Fibroblast of peridontal ligament (primary cell): ENCODE data around the gene ATP5F1D.

Source experiments
- DNase-seq: peaks from one replicate; pipeline ENCODE4 v3.0.0-alpha.2; 2010; ENCODE audit errors: extremely low read depth

The ATP5F1D gene

DNA sequence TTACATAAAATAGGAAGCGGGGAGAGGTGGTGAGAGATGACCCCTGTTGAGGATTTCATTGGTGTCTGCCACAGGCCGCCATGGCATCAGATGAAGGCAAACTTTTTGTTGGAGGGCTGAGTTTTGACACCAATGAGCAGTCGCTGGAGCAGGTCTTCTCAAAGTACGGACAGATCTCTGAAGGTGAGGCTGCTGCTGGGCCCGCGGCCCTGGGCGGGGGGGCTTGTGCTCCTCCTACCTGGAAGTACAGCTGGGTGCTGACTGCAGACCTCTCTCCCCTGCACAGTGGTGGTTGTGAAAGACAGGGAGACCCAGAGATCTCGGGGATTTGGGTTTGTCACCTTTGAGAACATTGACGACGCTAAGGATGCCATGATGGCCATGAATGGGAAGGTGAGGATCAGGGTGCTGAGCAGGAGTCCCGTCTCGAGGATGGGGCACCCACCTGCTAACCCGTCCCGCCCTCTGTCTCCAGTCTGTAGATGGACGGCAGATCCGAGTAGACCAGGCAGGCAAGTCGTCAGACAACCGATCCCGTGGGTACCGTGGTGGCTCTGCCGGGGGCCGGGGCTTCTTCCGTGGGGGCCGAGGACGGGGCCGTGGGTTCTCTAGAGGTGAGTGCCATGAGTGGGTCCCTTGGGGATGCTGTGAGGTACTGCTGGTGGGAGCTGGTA is 29.4 kb downstream of the ATP5F1D start:
- no peak for DNase-seq

- no peak for DNase-seq
Observed at GRCh38 chr19:1271528-1272422, 30.2 kb downstream of the ATP5F1D start.

DNA sequence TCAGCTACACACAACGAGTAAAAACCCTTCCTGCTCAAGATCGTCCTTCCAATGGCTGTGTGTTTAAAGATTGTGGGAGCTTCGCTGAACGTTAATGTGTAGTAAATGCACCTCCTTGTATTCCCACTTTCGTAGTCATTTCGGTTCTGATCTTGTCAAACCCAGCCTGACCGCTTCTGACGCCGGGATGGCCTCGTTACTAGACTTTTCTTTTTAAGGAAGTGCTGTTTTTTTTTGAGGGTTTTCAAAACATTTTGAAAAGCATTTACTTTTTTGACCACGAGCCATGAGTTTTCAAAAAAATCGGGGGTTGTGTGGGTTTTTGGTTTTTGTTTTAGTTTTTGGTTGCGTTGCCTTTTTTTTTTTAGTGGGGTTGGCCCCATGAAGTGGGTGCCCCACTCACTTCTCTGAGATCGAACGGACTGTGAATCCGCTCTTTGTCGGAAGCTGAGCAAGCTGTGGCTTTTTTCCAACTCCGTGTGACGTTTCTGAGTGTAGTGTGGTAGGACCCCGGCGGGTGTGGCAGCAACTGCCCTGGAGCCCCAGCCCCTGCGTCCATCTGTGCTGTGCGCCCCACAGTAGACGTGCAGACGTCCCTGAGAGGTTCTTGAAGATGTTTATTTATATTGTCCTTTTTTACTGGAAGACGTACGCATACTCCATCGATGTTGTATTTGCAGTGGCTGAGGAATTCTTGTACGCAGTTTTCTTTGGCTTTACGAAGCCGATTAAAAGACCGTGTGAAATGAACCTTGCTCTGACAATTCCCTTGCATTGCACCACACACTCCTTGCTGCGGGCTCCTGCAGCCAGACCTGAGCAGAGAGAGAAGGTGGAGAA is 31.1 kb downstream of the ATP5F1D start:
- no peak for DNase-seq

GRCh38 chr19:1273263-1274041 is 31.9 kb downstream of the ATP5F1D start:
- no peak for DNase-seq

DNA sequence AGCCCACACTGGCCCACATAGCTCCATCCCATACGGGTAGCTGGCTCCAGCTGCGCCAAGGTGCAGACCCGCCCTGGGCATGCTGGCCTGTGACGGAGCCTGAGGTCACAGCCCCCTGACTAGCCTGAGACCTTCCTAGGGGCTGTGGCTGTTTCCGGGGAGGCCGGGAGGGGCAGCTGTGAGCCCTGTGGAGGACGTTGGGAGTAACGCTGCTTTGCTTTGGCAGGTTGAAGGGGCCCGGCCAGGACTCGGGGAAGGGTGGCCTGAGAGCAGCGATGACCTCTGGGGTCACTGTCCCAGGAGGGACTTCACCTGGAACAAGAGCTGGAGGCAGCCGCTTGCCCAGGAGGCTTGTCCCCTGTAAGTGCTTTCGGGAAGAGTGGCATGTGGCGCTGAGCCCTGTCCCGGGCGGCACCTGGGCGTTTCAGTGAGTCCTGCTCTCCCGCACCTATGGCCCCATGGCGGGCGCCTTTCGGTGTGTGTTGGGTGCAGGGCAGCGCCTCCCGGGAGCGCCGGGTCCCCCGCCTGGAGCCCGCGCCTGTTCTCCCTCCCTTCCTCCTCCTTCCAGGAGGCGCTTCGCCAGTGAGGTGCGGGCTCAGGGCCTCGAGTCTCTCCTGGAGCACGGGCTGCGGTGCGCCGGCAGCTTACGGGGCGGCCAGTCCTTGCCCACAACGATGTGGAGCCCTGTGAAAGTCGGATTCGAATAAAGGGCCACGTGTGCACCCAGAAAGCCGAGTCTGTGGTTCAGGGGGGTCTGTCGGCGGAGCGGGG is 32.7 kb downstream of the ATP5F1D start:
- DNase-seq, result no peak

- DNase-seq, result no peak
Observed at GRCh38 chr19:1274852-1275259, 33.3 kb downstream of the ATP5F1D start.

DNA sequence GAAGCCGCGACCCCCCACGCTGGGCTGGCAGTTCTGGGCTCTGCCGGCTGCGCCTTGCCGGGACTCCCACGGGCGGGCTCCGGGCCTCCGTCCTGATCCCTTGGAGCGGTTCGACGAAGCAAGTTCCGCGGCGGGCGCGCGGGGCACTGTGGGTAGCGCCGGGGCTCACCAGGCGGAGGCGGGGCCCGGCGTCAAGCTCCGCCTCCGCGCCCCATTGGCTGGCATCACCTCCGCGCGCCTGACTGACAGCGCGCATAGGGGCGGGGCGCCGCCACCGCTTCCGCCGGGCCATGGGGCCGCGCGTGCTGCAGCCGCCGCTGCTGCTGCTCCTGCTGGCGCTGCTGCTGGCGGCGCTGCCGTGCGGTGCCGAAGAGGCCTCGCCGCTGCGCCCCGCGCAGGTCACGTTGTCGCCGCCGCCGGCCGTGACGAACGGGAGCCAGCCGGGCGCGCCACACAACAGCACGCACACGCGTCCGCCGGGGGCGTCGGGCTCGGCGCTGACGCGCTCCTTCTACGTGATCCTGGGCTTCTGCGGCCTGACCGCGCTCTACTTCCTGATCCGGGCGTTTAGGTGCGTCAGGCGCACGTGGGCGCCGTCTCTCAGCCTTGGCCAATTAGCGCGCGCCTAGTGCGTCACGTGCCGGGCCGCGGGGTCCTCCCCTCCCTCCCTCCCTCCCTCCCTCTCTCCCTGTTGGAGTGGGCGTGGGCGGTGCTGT is 33.9 kb downstream of the ATP5F1D start, which contains the start of gene FAM174C:
TSS of gene FAM174C (plus strand) at position 271 of the 716 bp plus-strand sequence. CDS start at position 291, 20 bp downstream.
- DNase-seq, result peak; percentile 95

- no peak for DNase-seq
Observed at GRCh38 chr19:1275976-1276627, 34.6 kb downstream of the ATP5F1D start.

- DNase-seq, result no peak
Observed at GRCh38 chr19:1276628-1277022, 35.1 kb downstream of the ATP5F1D start.

DNA sequence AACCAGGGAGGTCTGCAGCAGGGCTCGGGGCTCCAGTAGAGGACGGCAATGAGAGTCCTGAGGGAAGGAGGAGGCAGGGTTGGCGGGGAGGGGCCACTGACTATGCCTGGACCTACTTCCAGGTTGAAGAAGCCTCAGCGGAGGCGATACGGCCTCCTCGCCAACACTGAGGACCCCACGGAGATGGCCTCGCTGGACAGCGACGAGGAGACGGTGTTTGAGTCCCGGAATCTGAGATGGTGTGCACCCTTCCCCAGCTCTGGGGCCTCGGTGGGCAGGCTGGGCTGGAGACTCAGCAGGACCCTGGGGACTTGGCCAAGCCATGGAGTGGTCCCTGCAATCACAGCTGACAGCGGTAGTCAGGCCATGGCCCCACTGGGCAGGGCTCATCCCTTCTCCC is 35.5 kb downstream of the ATP5F1D start:
- DNase-seq, result no peak

DNA sequence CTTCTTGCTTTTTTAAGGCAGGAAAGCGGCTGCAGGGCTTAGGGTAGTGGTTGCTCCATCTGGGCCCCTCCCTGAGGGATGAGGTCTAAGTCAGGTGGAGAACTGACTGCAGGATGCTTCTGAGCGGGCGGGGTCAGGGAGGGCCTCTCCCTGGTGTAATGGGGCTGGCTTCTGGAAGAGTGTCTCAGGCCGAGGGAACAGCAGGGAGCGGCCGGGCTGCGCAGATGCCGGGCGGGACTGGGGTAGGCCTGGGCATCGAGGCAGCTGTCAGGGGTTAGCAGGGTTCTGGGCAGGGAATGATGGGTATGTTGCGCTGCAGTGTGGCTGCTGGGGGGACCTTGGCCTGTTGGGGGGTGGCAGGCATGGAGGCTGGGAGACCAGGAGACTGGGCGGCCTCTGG is 36.5 kb downstream of the ATP5F1D start:
- DNase-seq, result no peak

DNA sequence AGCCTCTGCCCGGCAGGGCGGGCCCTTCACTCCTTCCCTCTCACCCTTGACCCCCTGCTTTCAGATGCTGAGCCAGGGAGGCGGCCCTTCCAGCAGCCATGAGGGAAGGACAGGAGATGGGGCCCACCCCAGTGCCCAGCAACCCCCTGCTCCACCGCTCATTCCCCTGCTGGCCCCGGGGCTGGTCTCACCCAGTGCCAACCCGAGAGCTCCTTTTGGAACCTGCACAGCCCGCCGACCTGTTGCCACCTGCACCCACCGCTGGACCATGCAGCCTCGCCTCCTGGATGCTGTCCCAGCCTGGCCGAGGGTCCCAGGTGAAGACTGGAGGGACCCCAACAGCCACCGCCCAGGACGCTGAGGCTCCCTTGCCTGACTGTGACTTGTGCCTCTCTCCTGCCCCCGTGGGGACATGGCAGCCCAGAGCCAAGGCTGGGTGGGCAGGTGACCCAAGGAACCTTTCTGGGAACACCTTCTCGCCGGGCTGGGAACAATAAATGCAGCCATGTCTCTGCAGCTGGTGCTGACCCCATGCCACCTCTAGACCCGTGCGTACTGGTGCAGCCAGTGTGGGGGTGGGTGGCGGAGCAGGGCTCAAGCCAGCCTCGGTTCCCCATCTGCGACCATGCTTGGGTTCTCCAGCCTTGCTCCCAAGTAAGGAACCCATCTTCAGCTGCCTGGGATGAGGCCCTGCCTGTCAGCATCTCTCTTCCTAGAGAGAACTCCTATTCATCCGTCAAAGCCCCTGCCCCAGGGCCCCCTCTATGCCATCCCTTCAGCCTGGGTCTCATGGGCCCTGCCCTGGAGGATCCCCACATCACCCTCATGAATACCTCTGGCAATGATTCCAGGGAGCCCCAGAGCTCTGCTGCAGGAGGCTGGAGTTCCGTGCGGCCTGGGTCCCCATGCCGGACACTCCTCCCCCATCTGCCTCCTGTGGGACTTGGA is 37.4 kb downstream of the ATP5F1D start:
- no peak for DNase-seq

DNA sequence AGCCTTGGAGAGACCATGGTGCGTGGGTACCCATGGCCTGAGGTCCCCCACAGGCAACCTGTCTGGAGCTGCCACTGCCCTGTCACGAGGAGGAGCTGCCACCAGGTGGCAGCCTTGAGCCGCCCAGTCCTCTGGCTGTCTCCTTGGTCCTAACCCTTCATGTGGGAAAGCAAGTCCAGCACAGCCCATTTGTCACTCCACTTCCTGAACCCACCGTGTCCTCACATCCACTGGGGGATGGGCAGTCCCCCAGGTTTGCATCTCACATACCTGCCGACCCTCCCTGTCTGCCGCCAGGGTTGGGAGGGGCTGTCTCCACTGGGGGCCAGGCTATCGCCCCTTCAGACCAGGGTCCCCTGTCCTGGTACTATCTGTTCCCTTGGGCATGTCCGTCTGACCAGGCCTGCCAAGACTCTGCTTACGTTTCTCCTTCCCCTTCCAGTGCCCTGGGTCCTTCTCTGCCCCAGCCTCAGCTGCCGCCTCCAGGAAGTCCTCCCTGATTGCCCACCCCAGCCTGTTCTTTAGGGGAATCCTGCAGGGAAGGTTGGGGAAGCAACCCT is 38.3 kb downstream of the ATP5F1D start:
- DNase-seq, result peak; percentile 81

- no peak for DNase-seq
Observed at GRCh38 chr19:1280636-1281568, 39.4 kb downstream of the ATP5F1D start.

DNA sequence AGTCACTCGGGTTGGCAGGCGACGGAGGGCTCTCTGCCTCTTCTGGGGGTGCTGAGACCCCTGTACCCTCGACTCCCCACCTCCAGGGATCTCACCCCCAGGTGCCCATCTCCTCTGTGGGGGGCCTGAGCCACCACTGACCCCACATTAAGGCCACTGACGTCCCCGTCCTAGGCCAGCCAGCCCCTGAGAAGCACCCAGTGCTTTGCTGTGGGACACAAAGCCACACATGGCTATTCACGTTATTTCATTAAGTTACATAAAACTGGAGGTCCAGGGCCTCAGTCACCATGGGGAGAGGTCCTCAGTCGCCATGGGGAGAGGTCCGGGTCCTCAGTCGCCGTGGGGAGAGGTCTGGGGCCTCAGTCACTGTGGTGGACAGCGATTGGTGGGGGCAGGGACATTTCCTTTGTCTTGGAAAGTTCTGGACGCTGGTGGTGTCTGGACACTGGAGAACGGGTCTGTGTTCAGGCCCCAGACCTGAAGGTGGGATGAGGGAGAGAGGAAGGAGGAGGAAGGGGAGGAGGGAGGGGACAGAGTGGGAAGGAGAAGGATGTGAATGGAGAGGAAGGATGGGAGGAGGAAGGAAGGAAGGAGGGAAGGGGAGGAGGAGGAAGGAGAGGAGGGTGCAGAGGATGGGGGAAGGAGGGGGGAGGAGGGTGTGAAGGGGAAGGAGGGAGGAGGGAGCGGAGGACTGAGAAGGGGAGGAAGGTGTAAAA is 40.2 kb downstream of the ATP5F1D start:
- no peak for DNase-seq

DNA sequence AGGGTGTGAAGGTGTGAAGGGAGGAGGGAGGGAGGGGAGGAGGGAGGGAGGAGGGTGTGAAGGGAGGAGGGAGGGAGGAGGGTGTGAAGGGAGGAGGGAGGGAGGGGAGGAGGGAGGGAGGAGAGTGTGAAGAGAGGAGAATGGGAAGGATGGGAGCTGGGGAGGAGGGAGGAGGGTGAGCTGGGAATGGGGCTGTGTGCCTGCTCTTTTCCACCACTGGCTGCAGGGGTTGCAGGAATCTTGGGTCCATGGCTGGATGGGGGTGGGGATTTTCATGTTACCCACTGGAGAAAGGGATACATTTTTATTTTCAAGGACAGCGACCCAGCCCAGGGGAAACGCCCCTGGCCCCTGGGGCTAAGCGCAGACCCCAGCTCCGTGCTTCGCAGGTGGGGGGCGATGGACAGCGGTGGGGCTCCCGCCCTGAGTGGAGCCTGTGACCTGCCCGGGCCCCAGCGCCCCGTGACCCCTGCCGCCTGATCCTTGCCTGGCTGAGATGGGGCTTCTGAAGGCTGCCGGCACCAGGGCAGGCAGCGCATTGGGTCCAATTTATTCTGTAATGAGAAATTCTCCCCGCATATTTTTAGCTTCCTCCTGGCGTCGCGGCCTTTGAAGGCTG is 41.1 kb downstream of the ATP5F1D start:
- DNase-seq, result no peak
